Parathyroid adenoma (tissue), 2 donors: ENCODE measurements around the gene IL1RL1.

Experiments used
- H2AFZ ChIP-seq: fragments of 300-600 bp; sonication (generic); one replicate; pipeline ENCODE4 v1.7.0; 2017; ENCODE audit warnings: antibody characterized with exemption, mild to moderate bottlenecking
- H3K27ac ChIP-seq: fragments of 300-600 bp; sonication (generic); one replicate; pipeline ENCODE4 v1.7.0; 2017
- H3K27me3 ChIP-seq: fragments of 300-600 bp; sonication (generic); one replicate; pipeline ENCODE4 v1.7.0; 2017; ENCODE audit warnings: low read length; ENCODE audit not compliant: control insufficient read depth, insufficient read depth
- H3K36me3 ChIP-seq: fragments of 300-600 bp; sonication (generic); one replicate; pipeline ENCODE4 v1.7.0; 2017; ENCODE audit warnings: low read length; ENCODE audit not compliant: control insufficient read depth, insufficient read depth
- H3K4me1 ChIP-seq: fragments of 300-600 bp; sonication (generic); one replicate; pipeline ENCODE4 v1.7.0; 2017; ENCODE audit warnings: control low read depth
- H3K4me2 ChIP-seq: fragments of 300-600 bp; sonication (generic); one replicate; pipeline ENCODE4 v1.7.0; 2017; ENCODE audit warnings: low read length
- H3K4me3 ChIP-seq: fragments of 300-600 bp; sonication (generic); one replicate; pipeline ENCODE4 v1.7.0; 2017; ENCODE audit warnings: low read depth, low read length
- H3K79me2 ChIP-seq: fragments of 300-600 bp; sonication (generic); one replicate; pipeline ENCODE4 v1.7.0; 2017; ENCODE audit warnings: control low read depth
- H3K9ac ChIP-seq: fragments of 300-600 bp; sonication (generic); one replicate; pipeline ENCODE4 v1.7.0; 2017; ENCODE audit warnings: mild to moderate bottlenecking
- H3K9me3 ChIP-seq: fragments of 300-600 bp; sonication (generic); one replicate; pipeline ENCODE4 v1.7.0; 2017; ENCODE audit warnings: low read length; ENCODE audit not compliant: control insufficient read depth
- TF ChIP-seq, protein P1 (sequence below): fragments of 300-600 bp; sonication (generic); IDR thresholded peaks from one replicate; pipeline ENCODE4 v1.7.0; 2017; ENCODE audit warnings: antibody characterized with exemption, mild to moderate bottlenecking
- donor health status: primary hyperparathyroidism.

Gene IL1RL1

DNA sequence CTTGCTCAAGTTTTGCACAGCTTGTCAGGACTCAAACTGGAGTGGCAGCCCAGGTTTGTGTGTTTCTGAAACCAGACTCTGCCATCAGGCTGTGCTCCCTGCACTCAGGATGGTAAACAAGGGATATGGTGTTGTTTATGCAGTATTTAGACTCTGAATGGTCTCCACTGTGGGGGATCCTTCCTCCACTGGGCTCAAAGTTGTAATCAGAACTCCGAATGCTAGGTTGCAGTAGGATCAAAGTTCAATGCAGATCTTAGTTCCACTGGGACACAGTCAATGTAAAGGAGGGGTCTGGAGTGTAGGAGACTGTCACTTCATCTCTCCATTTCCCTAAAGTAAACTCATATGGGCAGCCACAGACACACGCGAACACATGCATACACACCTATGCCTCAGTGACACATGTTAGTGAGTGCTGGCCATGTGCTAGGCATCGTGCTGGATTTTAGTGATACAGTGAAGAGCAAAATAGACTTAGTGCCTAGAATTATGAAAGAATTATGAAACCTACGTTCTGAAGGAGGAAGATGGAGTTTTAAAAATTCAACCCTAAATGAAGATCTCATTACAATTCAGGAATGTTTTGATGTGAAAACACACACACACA is 50.4 kb downstream of the IL1RL1 start:
- no peak overlapping the region for H3K27ac ChIP-seq
- H2AFZ ChIP-seq: no peak overlapping the region
- no peak overlapping the region for H3K9ac ChIP-seq
- no peak overlapping the region for H3K4me3 ChIP-seq
- H3K79me2 ChIP-seq: no peaks in the 10 kb centered on the region
- TF ChIP-seq, protein P1, sequence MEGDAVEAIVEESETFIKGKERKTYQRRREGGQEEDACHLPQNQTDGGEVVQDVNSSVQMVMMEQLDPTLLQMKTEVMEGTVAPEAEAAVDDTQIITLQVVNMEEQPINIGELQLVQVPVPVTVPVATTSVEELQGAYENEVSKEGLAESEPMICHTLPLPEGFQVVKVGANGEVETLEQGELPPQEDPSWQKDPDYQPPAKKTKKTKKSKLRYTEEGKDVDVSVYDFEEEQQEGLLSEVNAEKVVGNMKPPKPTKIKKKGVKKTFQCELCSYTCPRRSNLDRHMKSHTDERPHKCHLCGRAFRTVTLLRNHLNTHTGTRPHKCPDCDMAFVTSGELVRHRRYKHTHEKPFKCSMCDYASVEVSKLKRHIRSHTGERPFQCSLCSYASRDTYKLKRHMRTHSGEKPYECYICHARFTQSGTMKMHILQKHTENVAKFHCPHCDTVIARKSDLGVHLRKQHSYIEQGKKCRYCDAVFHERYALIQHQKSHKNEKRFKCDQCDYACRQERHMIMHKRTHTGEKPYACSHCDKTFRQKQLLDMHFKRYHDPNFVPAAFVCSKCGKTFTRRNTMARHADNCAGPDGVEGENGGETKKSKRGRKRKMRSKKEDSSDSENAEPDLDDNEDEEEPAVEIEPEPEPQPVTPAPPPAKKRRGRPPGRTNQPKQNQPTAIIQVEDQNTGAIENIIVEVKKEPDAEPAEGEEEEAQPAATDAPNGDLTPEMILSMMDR: no peak
- H3K36me3 ChIP-seq: no peaks in the 10 kb centered on the region
- H3K4me1 ChIP-seq: no peaks in the 10 kb centered on the region
- H3K27me3 ChIP-seq: no peaks in the 10 kb centered on the region
- peaks cover 2% of the 10 kb centered on the region for H3K9me3 ChIP-seq
- no peak overlapping the region for H3K4me2 ChIP-seq

DNA sequence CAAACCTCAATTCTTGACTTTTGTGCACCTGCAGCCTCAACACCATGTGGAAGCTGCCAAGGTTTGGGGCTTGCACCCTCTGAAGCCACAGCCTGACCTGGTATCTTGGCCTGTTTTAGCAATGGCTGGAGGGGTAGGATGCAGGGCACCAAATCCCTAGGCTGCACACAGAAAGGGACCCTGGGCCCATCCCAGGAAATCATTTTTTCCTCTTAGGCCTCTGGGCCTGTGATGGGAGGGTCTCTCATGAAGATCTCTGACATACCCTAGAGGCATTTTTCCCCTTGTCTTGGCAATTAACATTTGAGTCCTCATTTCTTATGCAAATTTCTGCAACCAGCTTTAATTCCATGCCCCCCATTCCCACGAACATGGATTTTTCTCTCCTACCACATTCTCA is 54.4 kb downstream of the IL1RL1 start:
- Histone ChIP-seq H3K27ac (no peak overlapping the region), H3K36me3 (no peaks in the 10 kb centered on the region), H3K79me2 (no peaks in the 10 kb centered on the region), H3K4me3 (no peak overlapping the region), H3K4me2 (no peak overlapping the region), H3K9ac (no peak overlapping the region), H3K4me1 (no peaks in the 10 kb centered on the region), H3K9me3 (peaks cover 2% of the 10 kb centered on the region), H2AFZ (no peak overlapping the region), H3K27me3 (no peaks in the 10 kb centered on the region)
- TF ChIP-seq, protein P1: no peak

DNA sequence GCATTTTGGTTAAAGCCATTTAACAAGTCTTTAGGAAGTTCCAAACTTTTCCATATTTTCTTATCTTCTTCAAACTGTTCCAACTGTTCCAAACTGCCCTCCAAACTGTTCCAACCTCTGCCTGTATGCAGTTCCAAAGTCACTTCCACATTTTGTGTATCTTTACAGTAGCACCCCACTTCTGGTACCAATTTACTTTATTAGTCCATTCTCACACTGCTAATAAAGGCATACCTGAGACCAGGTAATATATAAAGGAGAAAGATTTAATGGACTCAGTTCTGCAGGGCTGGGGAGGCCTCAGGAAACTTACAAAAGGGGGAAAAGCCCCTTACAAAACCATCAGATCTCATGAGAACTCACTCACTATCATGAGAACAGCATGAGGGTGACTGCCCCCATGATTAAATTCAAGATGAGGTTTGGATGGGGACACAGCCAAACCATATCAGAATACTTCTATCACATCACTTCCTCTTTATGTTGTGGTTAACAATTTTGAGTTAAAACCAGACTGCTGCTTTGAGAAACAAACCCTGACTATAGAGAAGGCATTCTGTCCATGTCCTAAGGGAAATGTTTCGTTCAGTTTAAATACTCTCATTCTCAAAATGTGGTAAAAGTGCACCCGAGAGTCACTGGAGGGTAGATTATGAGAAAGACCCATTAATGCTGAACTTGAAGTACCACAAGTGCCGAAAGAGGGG is 55.2 kb downstream of the IL1RL1 start:
- no peak overlapping the region for H2AFZ ChIP-seq
- peaks cover 2% of the 10 kb centered on the region for H3K9me3 ChIP-seq
- H3K4me1 ChIP-seq: no peaks in the 10 kb centered on the region
- no peak overlapping the region for H3K9ac ChIP-seq
- no peak overlapping the region for H3K4me3 ChIP-seq
- H3K27ac ChIP-seq: no peak overlapping the region
- no peak overlapping the region for H3K4me2 ChIP-seq
- no peaks in the 10 kb centered on the region for H3K79me2 ChIP-seq
- no peaks in the 10 kb centered on the region for H3K36me3 ChIP-seq
- TF ChIP-seq, protein P1: no peak
- H3K27me3 ChIP-seq: no peaks in the 10 kb centered on the region

DNA sequence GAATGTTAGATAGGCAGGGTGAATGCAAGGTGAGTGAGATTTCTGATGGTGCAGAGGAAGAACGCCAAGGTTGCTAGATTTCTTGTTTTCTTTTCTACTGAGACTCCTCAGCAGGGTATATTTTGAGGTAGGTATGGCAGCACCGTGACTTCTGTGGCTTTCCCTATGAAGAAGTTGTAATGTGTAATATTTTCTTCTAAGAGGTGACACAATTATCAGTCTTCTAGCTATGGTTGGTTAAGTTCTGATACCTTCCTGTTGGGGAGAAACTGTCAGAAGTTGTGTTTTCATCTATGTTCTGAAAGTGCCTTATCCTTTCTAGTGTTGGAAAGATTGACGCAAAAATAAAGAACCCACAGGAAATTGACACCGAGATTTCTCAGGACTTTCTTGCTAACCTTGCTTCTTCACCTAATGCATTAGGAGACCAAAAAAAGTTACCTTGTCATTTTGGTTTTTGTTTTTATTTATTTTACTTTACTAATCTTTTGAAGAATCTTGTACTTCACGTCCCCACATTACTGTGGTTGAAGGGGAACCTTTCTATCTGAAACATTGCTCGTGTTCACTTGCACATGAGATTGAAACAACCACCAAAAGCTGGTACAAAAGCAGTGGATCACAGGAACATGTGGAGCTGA is 56.1 kb downstream of the IL1RL1 start:
- H3K79me2 ChIP-seq: no peaks in the 10 kb centered on the region
- H3K4me3 ChIP-seq: no peak overlapping the region
- H3K27me3 ChIP-seq: no peaks in the 10 kb centered on the region
- no peaks in the 10 kb centered on the region for H3K36me3 ChIP-seq
- no peak overlapping the region for H3K4me2 ChIP-seq
- H3K9ac ChIP-seq: no peak overlapping the region
- no peak overlapping the region for H3K27ac ChIP-seq
- no peak overlapping the region for H2AFZ ChIP-seq
- peaks cover 2% of the 10 kb centered on the region for H3K9me3 ChIP-seq
- TF ChIP-seq, protein P1: no peak
- H3K4me1 ChIP-seq: no peaks in the 10 kb centered on the region
